ENCODE measurements around the gene HGD.
A peak's percentile ranks its signal among the peaks of the same experiment; 100 is the strongest.
"Not testable (repeated sequence)": the region's sequence is repeated elsewhere in the genome, so short reads cannot be mapped to it uniquely, and the experiment has no call there.

HGD gene

DNA sequence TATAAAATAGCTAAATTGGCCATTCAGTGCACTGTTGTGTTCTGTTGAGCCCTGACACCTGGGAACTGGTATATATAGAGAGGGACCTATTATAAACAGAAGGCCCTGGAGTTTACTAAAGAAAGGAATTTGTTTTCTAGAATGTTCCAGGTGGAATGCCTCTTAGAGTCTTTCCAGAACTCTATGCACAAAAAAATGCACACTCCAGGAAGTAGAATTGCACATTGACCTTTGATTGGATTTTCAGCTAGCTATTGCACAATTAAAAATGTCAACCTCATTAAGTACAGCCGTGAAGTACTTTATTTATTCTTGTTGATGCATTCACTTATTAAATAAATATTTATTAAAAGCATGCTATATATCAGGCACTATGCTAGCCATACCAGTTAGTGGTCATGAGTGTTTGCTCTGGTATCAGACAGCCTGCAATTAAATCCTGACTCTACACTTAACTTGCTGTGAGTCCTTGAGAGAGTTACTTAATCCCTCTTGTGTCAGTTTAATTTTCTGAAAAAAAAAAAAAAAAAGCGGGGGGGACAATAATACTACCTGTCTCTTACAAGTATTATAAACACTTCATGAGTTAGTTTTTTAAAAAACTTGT is 45.1 kb downstream of the HGD start:
- DNase-seq: no peak

DNA sequence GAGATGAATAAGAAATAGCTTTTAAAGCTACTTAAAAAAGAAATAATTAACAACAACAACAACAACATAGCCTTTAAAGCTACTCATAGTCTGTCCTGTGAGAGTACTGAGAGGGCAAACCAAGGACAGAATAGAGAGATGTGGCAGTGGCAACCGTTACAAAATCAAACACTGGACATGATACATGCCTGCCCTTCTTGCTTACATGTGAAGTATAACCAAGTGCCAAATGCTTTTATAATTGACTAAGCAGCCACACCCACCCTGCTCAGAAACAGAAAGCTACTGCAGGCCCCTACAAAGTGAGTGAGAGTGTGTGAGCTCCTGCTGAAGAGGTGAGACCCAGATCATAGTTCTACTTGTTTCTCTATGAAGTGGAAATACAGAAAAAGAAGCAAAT is 47.5 kb downstream of the HGD start:
- no peak for DNase-seq

DNA sequence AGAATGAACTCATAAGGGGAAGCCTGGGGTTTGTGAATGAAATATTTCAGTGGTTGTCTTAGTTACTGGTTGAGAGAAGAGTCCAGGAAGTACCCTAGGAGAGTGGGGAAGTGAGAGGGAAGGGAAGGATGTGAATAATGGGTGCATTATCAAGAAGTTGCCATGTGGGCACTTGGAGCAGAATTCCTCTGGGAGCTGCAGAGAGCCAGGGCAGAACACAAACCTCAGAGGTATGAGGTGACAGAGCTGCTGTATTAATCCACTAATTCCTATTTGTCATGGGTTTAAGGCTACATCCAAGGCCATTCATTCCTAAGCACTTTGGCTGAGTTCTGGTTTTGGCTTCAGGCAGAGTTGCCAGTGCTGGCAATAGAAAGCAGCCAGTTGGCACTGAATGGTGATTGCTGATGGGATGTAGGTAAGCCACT is 56.9 kb downstream of the HGD start:
- DNase-seq: no peak

DNA sequence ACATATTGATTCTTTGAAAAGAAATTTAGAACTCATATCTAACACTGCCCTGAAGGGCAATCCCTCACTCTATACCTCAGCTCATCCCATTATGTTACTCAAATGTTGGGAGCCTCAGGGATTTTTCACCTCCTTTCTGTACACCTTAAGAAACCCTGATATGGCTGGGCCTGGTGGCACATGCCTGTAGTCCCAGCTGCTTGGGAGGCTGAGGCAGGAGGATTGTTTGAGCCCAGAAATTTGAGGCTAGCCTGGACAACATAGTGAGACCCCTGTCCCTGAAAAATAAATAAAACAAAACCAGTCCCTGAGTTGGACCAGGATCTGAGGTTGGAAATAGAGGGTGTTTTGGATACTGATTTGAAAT is 58.3 kb downstream of the HGD start:
- no peak for DNase-seq

DNA sequence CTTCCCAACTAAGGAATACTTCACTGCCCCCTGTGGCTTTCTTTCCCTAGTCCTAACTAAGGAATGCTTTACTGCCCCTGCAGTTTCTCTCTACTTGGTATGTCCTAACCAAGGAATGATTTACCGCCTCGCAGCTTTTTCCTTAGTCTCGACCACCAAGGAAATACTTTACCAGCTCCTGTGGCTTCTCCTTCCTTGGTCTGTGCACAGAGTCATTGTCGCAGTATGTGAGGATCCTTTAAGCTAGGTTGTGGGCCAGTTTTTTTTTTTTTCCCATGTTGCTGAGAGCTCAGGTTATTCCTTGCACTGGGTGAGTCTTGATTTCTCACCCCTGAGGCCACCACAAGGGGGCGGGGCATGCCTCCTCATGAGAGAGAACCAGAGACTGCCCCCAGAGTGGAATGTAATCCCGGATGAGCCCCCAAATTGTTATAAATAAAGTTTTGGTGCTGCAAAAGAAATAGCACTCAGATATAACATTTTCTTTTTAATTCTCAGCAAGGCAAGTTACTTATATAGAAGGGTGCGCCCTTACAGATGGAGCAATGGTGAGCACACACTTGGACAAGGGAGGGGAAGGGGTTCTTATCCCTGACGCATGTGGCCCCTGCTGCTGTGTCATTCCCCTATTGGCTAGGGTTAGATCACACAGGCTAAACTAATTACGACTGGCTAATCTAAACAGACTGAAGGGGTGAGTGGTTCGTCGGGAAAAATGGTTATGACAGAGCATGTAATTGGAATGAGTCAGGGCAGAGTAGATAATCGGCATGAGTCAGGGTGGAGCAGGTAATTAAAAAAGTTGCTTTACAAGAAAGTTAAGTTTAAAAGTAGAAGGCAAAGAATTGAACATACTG is 58.9 kb downstream of the HGD start:
- DNase-seq: peak; percentile 46

DNA sequence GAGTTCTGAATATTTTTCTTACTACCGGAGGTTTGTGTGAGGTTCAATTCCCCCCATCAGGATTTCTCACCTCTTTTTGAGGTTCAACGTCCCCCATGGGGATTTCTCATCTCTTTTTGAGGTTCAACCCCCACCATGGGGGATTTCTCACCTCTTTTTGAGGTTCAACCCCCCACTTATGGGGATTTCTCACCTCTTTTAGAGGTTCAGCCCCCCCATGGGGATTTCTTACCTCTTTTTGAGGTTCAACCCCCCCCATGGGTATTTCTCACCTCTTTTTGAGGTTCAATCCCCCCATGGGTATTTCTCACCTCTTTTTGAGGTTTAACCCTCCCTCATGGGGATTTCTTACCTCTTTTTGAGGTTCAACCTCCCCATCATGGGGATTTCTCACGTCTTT is 59.6 kb downstream of the HGD start:
- DNase-seq: no peak

DNA sequence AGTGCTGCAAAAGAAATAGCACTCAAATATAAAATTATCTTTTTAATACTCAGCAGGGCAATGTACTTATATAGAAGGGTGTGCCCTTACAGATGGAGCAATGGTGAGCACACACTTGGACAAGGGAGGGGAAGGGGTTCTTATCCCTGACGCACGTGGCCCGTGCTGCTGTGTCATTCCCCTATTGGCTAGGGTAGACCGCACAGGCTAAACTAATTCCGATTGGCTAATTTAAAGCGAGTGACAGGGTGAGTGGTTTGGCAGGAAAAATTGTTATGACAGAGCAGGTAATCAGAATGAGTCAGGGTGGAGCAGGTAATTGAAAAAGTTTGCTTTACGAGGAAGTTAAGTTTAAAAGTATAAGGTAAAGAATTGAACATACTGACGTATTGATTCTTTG is 65.3 kb downstream of the HGD start:
- DNase-seq: not testable (repeated sequence)

DNA sequence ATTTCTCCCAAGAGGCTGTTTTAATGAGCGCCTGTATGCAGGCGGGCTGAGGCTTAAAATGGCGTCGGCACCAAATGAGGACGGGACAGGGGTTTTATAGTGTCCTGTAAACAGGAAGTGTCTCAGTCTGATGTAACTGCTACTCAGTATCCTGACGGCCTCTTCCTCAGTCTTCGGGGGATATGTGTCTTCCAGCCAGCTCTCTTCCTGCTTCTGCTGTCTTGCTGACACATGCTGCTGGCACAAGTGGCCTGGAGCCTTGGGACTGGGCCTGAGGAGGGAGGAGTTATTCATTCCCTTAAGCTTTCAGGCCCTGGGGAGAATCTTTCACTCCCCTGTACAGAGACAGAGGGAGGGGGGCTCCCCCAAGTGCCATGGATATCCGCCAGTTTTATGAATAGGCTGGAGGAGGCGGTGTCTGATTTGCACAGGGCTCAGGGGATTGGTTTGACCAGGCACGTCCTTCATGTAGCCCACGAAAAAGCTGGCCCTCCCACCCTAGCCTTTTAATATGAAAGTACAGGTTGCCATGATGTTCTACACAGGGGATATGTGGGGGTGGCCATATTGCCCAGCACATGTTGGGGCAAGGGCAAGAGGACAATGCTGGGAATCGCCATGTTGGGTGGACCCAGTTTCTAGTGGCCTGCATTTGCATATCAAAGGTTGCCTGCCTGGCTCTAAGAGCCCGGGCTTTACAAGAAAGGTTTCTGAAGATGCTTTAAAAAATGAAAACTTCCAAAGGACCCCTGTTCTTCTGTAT is 66.0 kb downstream of the HGD start:
- no peak for DNase-seq

DNA sequence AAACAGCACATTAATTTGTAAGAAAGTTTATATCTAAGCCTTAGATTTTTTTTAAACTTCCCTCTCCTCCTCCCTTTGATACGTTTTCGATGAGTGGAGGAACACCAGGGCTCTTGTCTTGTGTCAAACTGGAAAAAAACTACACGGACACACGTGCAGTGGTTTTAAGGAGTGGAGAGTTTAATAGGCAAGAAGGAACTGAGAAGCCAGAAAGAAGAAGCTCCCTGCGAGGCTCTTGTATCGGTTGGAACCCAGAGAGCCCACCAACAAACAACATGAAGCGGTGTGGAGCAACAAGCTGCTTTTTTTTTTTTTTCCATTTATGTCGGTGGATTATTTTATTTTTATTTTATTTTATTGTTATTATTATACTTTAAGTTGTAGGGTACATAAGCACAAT is 67.3 kb downstream of the HGD start:
- no peak for DNase-seq

DNA sequence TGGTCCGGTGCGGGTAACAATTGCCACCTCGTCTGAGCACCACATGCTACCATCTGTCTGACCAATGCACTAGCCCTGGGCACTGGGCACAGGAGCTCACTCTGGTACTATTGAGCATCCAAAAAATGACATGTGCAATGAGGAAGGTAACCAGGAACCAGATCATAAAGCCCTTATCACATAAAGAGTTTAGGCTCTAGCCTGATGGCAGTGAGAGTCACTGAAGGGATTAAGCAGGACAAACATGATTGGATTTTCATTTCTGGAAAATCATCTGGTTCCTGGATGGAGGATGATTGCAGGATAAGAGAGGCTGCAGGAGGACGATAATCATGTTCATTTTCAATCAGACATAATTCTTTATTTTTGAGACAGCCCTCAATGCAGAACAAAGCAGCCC is 73.5 kb downstream of the HGD start:
- DNase-seq: no peak

DNA sequence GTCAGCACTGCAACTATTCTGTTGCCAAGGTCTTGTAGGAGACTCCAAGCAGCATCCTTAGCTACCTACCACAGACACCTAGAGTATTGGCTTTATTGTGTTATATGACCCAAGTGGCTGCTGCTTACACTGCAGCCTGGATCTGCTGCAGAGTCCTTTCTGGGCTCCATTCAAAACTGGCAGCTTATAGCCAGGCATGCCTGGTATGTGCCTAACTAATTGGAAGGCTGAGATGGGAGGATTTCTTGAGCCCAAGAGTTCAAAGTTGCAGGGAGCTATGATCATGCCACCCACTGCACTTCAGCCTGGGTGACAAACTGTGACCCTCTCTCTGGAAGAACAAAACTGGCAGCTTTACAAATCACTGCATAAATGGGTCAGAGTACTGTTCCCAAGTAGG is 77.3 kb downstream of the HGD start:
- no peak for DNase-seq

DNA sequence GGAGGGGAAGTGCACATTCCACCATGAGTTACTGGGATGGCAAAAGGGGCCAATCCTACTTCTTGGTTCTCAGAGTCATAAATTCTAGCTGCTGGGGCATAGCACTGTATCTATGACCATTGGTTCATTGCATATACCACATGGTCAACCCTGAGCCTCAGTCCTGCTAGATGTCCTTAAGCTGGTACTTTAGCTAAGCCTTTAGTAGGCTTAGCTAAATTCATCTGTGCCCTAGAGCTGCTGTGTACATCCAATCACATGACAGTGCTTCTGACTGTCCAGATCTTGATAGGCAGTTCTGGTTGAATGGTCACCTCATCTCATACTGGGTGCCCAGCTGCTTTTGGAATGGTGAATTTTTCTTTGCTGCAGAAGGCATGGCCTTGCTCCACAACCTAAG is 77.7 kb downstream of the HGD start:
- no peak for DNase-seq

DNA sequence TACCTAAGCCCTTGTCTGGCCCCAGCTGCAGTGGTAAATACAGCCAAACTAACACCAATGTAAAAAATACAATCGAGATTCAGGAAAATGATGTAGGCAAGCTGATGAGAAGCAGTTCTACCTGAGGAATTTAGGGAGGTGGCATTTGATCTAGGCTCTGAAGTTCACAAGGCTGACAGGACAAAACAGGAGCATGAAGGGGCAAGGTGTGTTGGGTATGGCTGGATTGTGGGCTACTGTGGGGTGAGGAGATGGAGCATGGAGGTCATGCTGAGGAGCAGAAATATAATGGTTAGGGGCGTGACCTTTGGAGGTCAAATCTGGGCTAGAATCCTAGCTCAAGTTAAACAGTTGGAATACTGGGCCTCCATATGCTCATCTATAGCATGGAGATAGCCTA is 79.4 kb downstream of the HGD start:
- no peak for DNase-seq

DNA sequence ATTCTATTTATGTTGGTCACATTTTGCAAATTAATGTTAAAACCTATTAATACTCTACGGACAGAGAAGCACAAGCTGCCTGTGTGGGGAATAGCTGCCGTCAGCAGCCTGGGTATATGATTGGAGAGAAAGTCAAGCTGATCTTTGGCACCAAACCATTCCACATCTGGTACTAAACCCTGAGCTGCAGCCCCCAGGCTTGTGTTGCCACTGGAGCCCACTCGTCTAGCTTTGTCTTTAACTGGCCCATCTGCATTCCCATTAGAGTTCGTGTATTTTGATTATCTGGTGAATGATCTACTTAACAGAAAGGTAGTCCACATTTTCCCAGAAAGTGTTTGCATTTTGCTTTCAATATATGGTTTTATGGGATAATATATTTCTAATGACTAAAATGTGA is 80.5 kb downstream of the HGD start:
- no peak for DNase-seq

DNA sequence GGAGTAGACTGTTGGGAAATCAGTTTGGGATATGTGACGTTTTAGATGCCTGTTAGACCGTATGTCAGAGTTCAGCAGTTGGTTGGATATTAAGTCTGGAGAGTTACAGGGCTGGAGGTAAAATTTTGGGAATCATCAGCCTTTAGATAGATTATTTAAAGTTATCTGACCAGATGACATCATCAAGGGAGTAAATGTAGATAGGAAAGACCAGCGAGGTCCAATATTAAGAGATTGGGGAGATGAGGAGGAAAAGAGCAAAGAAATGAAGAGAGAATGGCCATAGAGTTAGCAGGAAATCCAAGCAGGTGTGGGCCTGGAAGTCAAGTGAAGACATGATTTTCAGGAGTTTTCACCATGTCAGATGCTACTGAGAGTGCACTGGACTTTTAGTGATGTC is 82.8 kb downstream of the HGD start:
- DNase-seq: no peak

DNA sequence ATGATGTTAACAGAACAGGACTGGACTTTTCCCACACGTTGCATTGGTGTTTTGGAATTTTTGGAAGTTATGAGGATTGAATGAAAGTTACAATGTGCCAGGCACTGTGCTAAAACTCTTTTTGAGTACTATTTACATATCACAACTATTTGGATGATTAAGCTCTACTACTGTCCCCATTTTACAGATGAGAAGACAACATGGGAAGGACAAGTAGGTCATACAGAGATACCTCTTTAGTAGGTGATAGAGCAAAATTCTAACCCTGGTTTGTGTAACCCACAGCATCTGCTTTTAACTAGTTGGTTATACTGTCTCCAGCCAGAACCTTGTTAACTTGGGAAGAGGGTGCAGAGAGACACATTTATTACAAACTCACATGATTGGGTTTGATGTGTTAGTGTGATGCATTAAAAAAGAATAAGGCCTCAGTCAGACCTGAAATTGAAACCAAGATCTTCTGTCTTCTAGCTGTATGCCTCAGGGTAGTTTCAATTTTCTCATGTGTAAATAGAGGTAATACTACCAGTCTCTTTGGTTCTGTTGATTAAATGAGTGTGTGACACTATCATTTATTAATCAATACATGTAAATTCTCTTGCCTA is 84.5 kb downstream of the HGD start:
- DNase-seq: no peak

DNA sequence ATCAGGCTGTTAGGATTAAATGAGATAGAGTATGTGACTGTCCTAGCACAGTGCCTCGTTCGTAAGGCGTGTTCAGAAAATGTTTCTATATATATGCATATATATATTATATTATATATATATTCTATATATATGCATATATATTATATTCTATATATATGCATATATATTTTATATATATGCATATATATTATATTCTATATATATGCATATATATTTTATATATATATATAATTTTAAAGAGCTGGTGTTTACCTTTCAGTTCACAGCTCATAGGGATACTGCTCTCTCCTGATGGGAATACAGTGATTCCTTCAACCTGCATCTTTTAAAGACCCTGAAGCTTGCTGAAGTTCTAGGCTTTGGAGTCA is 85.2 kb downstream of the HGD start:
- DNase-seq: no peak

DNA sequence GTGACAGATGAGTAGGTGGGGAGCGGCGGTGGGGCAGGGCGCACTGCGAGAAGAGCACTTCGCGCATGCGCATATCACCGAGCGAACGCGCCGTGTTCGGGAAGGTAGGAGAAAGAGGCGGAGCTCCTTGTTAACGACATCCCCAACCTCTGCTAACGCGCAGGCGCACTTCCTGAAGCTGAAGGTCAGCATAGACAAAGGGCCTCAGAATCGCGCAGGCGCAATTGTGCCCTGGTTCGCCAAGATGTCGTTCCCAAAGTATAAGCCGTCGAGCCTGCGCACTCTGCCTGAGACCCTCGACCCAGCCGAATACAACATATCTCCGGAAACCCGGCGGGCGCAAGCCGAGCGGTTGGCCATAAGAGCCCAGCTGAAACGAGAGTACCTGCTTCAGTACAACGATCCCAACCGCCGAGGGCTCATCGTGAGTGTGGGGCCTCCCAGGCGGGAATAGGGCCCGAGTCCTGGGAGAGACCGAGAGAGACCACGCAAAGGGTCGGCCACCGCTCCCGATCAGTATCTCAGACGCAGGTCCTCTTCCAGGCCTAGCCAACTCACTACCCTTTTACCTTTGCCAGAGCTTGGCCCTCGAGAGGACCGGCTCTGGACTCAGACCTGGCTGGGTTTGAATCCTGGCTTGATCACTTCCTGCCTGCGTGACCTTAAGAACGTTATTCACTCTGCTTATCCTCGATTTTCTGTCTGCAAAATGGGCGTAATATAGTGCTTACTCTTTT is 85.8 kb downstream of the HGD start, which contains the start of gene NDUFB4:
NDUFB4 (plus strand) TSS at position 221 of the 737 bp plus-strand sequence; CDS start at position 245, 24 bp downstream.
- DNase-seq: peak; percentile 98

DNA sequence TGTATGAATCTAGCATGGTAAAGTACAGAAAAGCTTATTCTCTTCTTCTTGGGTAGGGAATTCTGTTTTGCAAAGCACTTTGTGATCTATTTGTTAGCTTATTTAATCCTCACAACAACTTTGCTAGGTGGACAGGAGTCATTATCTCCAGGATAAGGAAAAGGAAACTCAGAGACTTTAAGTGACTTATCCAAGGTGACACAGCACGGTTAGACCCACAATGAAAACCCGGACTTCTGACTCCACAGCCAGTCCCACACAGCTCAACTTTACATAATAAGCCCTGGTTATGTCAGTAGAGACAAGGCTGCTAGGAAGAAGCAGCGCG is 86.3 kb downstream of the HGD start:
- no peak for DNase-seq

DNA sequence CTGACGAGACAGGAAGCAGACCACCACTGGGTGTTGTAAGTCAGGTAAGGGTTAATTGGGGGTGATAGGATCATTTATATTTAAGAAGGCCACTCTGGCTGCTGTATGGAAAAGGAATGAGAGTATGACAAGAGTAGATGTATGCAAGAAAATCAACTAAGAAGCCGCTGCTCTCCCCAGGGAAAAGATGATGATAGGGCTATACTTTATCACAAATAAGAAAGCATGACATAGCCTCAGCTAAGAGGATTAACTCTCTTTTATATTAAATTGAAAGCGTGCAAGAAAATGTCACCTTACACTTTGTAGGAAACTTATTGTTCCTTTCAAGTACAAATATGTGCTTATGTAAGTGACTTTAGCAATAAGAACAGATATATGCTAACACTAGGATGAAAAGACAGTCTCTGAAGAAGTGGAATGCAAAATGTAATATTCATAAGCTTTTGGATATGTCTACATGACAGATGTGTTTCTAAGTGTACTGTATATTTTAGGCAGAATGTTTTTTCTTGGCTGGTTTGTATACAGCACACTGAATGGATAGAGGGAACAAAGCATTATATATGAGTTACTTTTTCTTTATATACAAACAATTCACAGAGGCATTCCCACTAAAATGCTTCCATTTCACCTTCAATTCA is 94.6 kb downstream of the HGD start:
- DNase-seq: no peak

Measured in RPMI8226 (cell line).